Astrocyte of the hippocampus (primary cell): Measurements from ENCODE around the gene WNK2.
"Not testable (repeated sequence)": the region's sequence is repeated elsewhere in the genome, so short reads cannot be mapped to it uniquely, and the experiment has no call there.

Experiments used
- DNase-seq: peaks from one replicate; pipeline ENCODE4 v3.0.0; 2011; ENCODE audit warnings: low read depth, low spot score

WNK2 gene

DNA sequence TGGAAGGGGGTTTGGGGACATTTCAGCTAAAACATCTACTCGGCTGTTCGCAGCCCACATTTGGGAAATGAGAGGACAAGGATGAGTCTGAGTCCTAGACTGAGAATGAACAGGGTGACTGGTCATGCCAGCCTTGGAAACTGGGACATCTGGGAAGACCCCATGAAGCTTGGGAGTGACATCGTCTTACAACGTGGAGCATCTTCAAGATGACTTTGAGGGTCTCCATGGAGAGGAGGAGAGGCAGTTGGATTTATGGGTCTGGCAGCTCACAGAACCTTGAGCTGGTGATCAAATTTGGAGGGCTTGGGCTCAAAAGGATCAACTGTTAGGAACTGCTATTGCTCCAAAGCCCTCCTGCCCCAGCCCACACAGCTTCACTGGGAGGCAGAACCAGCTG is 182.5 kb downstream of the WNK2 start:
- DNase-seq, result not testable (repeated sequence)

DNA sequence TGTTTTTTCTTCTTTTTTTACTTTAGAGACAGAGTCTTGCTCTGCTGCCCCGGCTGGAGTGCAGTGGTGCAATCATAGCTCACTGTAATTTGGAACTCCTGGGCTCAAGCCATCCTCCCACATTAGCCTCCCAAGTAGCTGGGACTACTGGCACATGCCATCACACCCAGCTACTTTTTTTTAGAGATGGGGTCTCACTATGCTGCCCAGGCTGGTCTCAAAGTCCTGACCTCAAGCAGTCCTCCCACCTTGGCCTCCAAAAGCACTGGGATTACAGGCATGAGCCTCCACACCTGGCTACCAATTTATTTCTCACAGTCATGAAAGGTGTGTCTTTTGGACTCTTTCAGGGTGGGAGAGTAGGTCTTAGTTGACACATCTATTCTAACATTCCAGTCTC is 184.5 kb downstream of the WNK2 start:
- DNase-seq, result no peak

DNA sequence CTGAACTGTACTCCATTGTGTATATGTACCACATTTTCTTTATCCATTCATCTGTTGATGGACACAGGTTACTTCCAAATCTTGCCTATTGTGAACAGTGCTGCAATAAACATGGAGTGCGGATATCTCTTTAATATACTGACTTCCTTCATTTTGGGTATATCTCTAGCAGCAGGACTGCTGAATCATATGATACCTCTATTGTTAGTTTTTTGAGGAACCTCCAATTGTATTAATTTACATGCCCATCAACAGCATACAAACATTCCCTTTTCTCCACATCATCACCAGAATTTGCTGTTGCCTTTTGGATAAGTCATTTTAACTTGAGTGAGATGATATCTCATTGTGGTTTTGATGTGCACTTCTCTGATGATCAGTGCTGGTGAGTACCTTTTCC is 185.7 kb downstream of the WNK2 start:
- DNase-seq, result no peak
